ENCODE data around the gene UPP2.

- TF ChIP-seq GATA3 (IDR thresholded peaks at IDR 0.05; ENCODE audit: low read depth, low read length) (no peak), GATA2 (IDR thresholded peaks at IDR 0.05; ENCODE audit: low read depth, low read length) (no peak)
Observed at GRCh38 chr2:158071018-158071417, 30.7 kb upstream of the UPP2 start.
